OCI-LY1 (cell line): Measurements from ENCODE around the gene TCP11L2.

Source experiments
- H2AFZ ChIP-seq: fragments of 200-600 bp; sonication (generic), shearing (Covaris generic); 2 replicates; pipeline ENCODE4 v1.6.0; 2014; ENCODE audit warnings: antibody characterized with exemption, mild to moderate bottlenecking, low read length
- H3F3A ChIP-seq: fragments of 200-600 bp; sonication (generic), shearing (Covaris generic); 2 replicates; pipeline ENCODE4 v1.6.0; 2014; ENCODE audit warnings: mild to moderate bottlenecking, antibody characterized with exemption, low read length, moderate library complexity; ENCODE audit not compliant: insufficient read depth
- H3K27ac ChIP-seq: fragments of 200-600 bp; sonication (generic); 2 replicates; pipeline ENCODE4 v1.5.1; 2014; ENCODE audit warnings: low read length, mixed run types, mild to moderate bottlenecking, low read depth; ENCODE audit not compliant: poor library complexity, severe bottlenecking
- H3K27me3 ChIP-seq: fragments of 200-600 bp; sonication (generic); 2 replicates; pipeline ENCODE4 v1.6.0; 2014; ENCODE audit warnings: antibody characterized with exemption, mild to moderate bottlenecking, low read length, moderate library complexity; ENCODE audit not compliant: insufficient read depth
- H3K36me3 ChIP-seq: fragments of 200-600 bp; sonication (generic); 2 replicates; pipeline ENCODE4 v1.6.1; 2014; ENCODE audit warnings: mild to moderate bottlenecking, antibody characterized with exemption, low read length, moderate library complexity, mixed read lengths; ENCODE audit not compliant: insufficient read depth
- H3K4me1 ChIP-seq: fragments of 200-600 bp; sonication (generic); 2 replicates; pipeline ENCODE4 v1.5.1; 2014; ENCODE audit warnings: mild to moderate bottlenecking, low read length, moderate library complexity; ENCODE audit not compliant: insufficient read depth, severe bottlenecking
- H3K4me2 ChIP-seq: fragments of 200-600 bp; sonication (generic), shearing (Covaris generic); 2 replicates; pipeline ENCODE4 v1.6.1; 2014; ENCODE audit warnings: low read length
- H3K4me3 ChIP-seq: fragments of 200-600 bp; sonication (generic); 2 replicates; pipeline ENCODE4 v1.5.1; 2014; ENCODE audit warnings: low read length, low read depth, mild to moderate bottlenecking, mixed read lengths; ENCODE audit not compliant: poor library complexity, severe bottlenecking
- H3K79me2 ChIP-seq: fragments of 200-600 bp; shearing (Covaris generic); 2 replicates; pipeline ENCODE4 v1.6.1; 2016; ENCODE audit warnings: mixed run types, low read length, mixed read lengths; ENCODE audit not compliant: insufficient read depth
- H3K9ac ChIP-seq: fragments of 200-600 bp; sonication (generic), shearing (Covaris generic); 2 replicates; pipeline ENCODE4 v1.6.1; 2014; ENCODE audit warnings: mild to moderate bottlenecking, low read length, mixed read lengths
- H3K9me2 ChIP-seq: fragments of 200-600 bp; sonication (generic), shearing (Covaris generic); 2 replicates; pipeline ENCODE4 v1.6.1; 2014; ENCODE audit warnings: low read depth, mild to moderate bottlenecking, low read length, mixed read lengths
- H3K9me3 ChIP-seq: fragments of 200-600 bp; shearing (Covaris generic); 2 replicates; pipeline ENCODE4 v1.6.1; 2014; ENCODE audit warnings: low read length, mixed read lengths
- H4K20me1 ChIP-seq: fragments of 200-600 bp; sonication (generic), shearing (Covaris generic); 2 replicates; pipeline ENCODE4 v1.6.0; 2016; ENCODE audit warnings: mild to moderate bottlenecking, low read length; ENCODE audit not compliant: insufficient read depth
- CTCF ChIP-seq: fragments of 200-600 bp; sonication (generic), shearing (Covaris generic); IDR thresholded peaks from 2 replicates; pipeline ENCODE4 v1.5.1; 2017; ENCODE audit warnings: mild to moderate bottlenecking, antibody characterized with exemption, low read length, moderate library complexity, mixed read lengths
- EZH2 ChIP-seq: fragments of 200-600 bp; sonication (generic), shearing (Covaris generic); IDR thresholded peaks from 2 replicates; pipeline ENCODE4 v1.8.0; 2017; ENCODE audit warnings: borderline replicate concordance, mixed run types, mild to moderate bottlenecking, antibody characterized with exemption, low read length, moderate library complexity, mixed read lengths

The TCP11L2 gene

GRCh38 chr12:106276032-106276740 is 26.3 kb upstream of the TCP11L2 start:
- Histone ChIP-seq H3K27ac (no peak overlapping the region), H3K9ac (no peak overlapping the region), H3K27me3 (no peaks in the 10 kb centered on the region), H3K36me3 (no peaks in the 10 kb centered on the region), H3K4me2 (no peak overlapping the region), H3K79me2 (no peaks in the 10 kb centered on the region), H3K4me1 (no peaks in the 10 kb centered on the region), H3F3A (no peaks in the 10 kb centered on the region), H4K20me1 (no peaks in the 10 kb centered on the region), H2AFZ (no peak overlapping the region), H3K9me3 (no peaks in the 10 kb centered on the region), H3K9me2 (no peaks in the 10 kb centered on the region), H3K4me3 (no peak overlapping the region)
- TF ChIP-seq EZH2 (no peak), CTCF (no peak)

GRCh38 chr12:106280106-106280505 is 22.4 kb upstream of the TCP11L2 start:
- Histone ChIP-seq H3K27ac (no peak overlapping the region), H3K4me2 (no peak overlapping the region), H3K9ac (no peak overlapping the region), H3K9me2 (no peaks in the 10 kb centered on the region), H3K4me3 (no peak overlapping the region), H3K4me1 (no peaks in the 10 kb centered on the region), H3K9me3 (no peaks in the 10 kb centered on the region), H3K79me2 (no peaks in the 10 kb centered on the region), H2AFZ (no peak overlapping the region), H4K20me1 (no peaks in the 10 kb centered on the region), H3K27me3 (no peaks in the 10 kb centered on the region), H3F3A (no peaks in the 10 kb centered on the region), H3K36me3 (no peaks in the 10 kb centered on the region)
- TF ChIP-seq CTCF (no peak), EZH2 (no peak)

GRCh38 chr12:106281056-106281782 is 21.3 kb upstream of the TCP11L2 start:
- Histone ChIP-seq H3K4me1 (peaks cover 6% of the 10 kb centered on the region), H3K27me3 (no peaks in the 10 kb centered on the region), H3K27ac (no peak overlapping the region), H3K9me3 (no peaks in the 10 kb centered on the region), H3K4me2 (no peak overlapping the region), H3K4me3 (no peak overlapping the region), H2AFZ (no peak overlapping the region), H3K9me2 (no peaks in the 10 kb centered on the region), H4K20me1 (no peaks in the 10 kb centered on the region), H3K79me2 (no peaks in the 10 kb centered on the region), H3K36me3 (no peaks in the 10 kb centered on the region), H3K9ac (no peak overlapping the region), H3F3A (no peaks in the 10 kb centered on the region)
- TF ChIP-seq CTCF, result no peak
- TF ChIP-seq EZH2, result no peak
